Vagina (tissue), 2 donors: ENCODE results near the gene GLUL.

ENCODE experiments used
- CTCF ChIP-seq, 3 experiments: fragments of 450-650 bp in 2 of 3; fragments of 200-600 bp in 1 of 3; sonication (generic) in 1 of 3; IDR thresholded peaks; one replicate each; pipeline ENCODE4 v1.5.1; 2017 to 2019; ENCODE audit warnings: antibody characterized with exemption in 3 of 3, mild to moderate bottlenecking in 2 of 3, moderate library complexity in 2 of 3
- POLR2A ChIP-seq, 2 donors: fragments of 450-650 bp; IDR thresholded peaks; one replicate each; pipeline ENCODE4 v1.6.1; 2017; ENCODE audit warnings: antibody characterized with exemption in 2 of 2, mild to moderate bottlenecking in 2 of 2, moderate library complexity in 2 of 2
- POLR2AphosphoS5 ChIP-seq, 2 donors: sonication (generic); formaldehyde crosslinking; IDR thresholded peaks; one replicate each; pipeline ENCODE4 v1.9.0; 2017; ENCODE audit warnings: antibody characterized with exemption in 2 of 2, mild to moderate bottlenecking in 2 of 2, low read depth in 1 of 2; ENCODE audit not compliant: insufficient read depth in 1 of 2

- no peak for TF ChIP-seq CTCF (IDR thresholded peaks at IDR 0.05)
- TF ChIP-seq POLR2AphosphoS5 (IDR thresholded peaks at IDR 0.05; ENCODE audit: insufficient read depth in 1 of 2, low read depth in 1 of 2): peak in 1 of 2 donors; percentile 7
- TF ChIP-seq POLR2A (IDR thresholded peaks at IDR 0.05): no peak
Observed at GRCh38 chr1:182376936-182377574, 14.5 kb downstream of the GLUL start.
